PC-9 (cell line): ENCODE results near the gene SPAG9. TPM values are rescaled to one million over a fixed set of nuclear protein-coding genes. Genes with fewer than 3 reads are reported as not detected.

Experiments used
- BruUV-seq: library from RNA; stranded (reverse); fragments of 400-500 nt; replicated peaks from 2 replicates; lab custom pipeline; 2021; lab: Mats Ljungman, UMichigan
- CTCF ChIA-PET: fragments of 300-600 bp; sonication (Branson Sonifier 250); formaldehyde crosslinking; loops from one replicate; lab custom pipeline; 2022; ENCODE audit warnings: antibody characterized with exemption; lab: Charles Lee
- POLR2A ChIA-PET: fragments of 300-600 bp; sonication (Branson Sonifier 250); formaldehyde crosslinking; loops from one replicate; lab custom pipeline; 2022; ENCODE audit warnings: antibody characterized with exemption; ENCODE audit not compliant: unreplicated experiment; lab: Charles Lee
- DNase-seq, 2 experiments: peaks; one replicate each; pipeline versions ENCODE4 v3.0.0 to v3.0.0-alpha.2; 2015 to 2022; ENCODE audit warnings: mixed read lengths in 1 of 2
- H2AFZ ChIP-seq: fragments of 200-600 bp; sonication (generic); 2 replicates; pipeline ENCODE4 v1.8.1; 2017; ENCODE audit warnings: antibody characterized with exemption
- H3F3A ChIP-seq: fragments of 200-600 bp; sonication (generic); 2 replicates; pipeline ENCODE4 v1.8.1; 2017; ENCODE audit warnings: antibody characterized with exemption, mild to moderate bottlenecking, low read depth; ENCODE audit not compliant: insufficient read depth
- H3K27ac ChIP-seq: fragments of 200-600 bp; sonication (generic); 2 replicates; pipeline ENCODE4 v1.6.1; 2016; ENCODE audit warnings: mixed run types
- H3K27me3 ChIP-seq: fragments of 200-600 bp; sonication (generic); 2 replicates; pipeline ENCODE4 v1.6.1; 2016; ENCODE audit warnings: low read depth, mixed run types; ENCODE audit not compliant: insufficient read depth
- H3K36me3 ChIP-seq: fragments of 200-600 bp; sonication (generic); 2 replicates; pipeline ENCODE4 v1.6.1; 2016; ENCODE audit warnings: low read depth, mixed run types
- H3K4me1 ChIP-seq: fragments of 200-600 bp; sonication (generic); replicated peaks from 2 replicates; pipeline ENCODE4 v1.6.1; 2016; ENCODE audit warnings: mixed run types; ENCODE audit not compliant: insufficient read depth
- H3K4me2 ChIP-seq: fragments of 200-600 bp; sonication (generic); 2 replicates; pipeline ENCODE4 v1.6.1; 2017; ENCODE audit warnings: mixed run types
- H3K4me3 ChIP-seq: fragments of 200-600 bp; sonication (generic); 2 replicates; pipeline ENCODE4 v1.6.1; 2016; ENCODE audit warnings: mixed run types
- H3K79me2 ChIP-seq: fragments of 200-600 bp; sonication (generic); 2 replicates; pipeline ENCODE4 v1.6.1; 2017; ENCODE audit warnings: low read depth, mixed run types
- H3K9me2 ChIP-seq: fragments of 200-600 bp; sonication (generic); 2 replicates; pipeline ENCODE4 v1.8.1; 2017; ENCODE audit warnings: mild to moderate bottlenecking; ENCODE audit not compliant: insufficient read depth
- H3K9me3 ChIP-seq: fragments of 200-600 bp; sonication (generic); 2 replicates; pipeline ENCODE4 v1.8.1; 2016; ENCODE audit warnings: low read depth; ENCODE audit not compliant: insufficient read depth
- H4K20me1 ChIP-seq: fragments of 200-600 bp; sonication (generic); 2 replicates; pipeline ENCODE4 v1.8.1; 2017; ENCODE audit not compliant: insufficient read depth
- EZH2 ChIP-seq: fragments of 200-600 bp; sonication (generic); IDR thresholded peaks from 2 replicates; pipeline ENCODE4 v1.8.0; 2017; ENCODE audit warnings: antibody characterized with exemption, low read depth
- intact Hi-C: fragments of 100-400 bp; cut with micrococcal nuclease; formaldehyde crosslinking; loops from one replicate; pipeline ENCODE4 v1.10.0; 2022; ENCODE audit not compliant: unreplicated experiment
- total RNA-seq: library from RNA; stranded (reverse); gene quantifications from 2 replicates; pipeline ENCODE4 v1.2.3, GENCODE V29; 2021
- TF ChIP-seq, protein P1 (sequence below): fragments of 200-600 bp; sonication (generic); conservative IDR thresholded peaks from 2 replicates; pipeline ENCODE4 v1.6.1; 2017; ENCODE audit warnings: mixed run types, antibody characterized with exemption, mild to moderate bottlenecking, moderate library complexity

Gene SPAG9
- total RNA-seq, 1 experiment from 2014 or later: 51.8 TPM

DNA sequence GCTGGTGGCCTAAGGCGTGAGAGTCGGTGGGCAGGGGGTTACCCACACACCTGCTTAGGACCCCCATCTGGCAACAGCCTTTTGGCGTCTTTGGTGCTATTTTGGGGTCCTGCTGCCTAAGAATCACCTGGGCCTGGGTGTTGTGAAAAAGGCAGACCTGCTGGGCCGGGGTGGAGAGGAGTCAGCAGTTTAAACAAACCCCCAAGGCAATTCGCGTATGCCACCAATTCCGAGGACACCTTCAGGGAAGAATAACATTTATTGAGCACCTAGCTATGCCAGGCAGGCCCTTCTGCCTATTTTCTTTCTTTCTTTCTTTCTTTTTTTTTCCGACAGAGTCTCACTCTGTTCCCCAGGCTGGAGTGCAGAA, 200.6 kb downstream of the SPAG9 start:
- Histone ChIP-seq H3K4me3 (no peak overlapping the region; the same call in 1 of the 2 replicates), H3K27ac (peak overlapping the region; percentile 63), H3K9me2 (no peaks in the 10 kb centered on the region), H3K4me1 (peaks cover 93% of the 10 kb centered on the region), H4K20me1 (no peaks in the 10 kb centered on the region), H3K79me2 (no peaks in the 10 kb centered on the region), H3K27me3 (no peaks in the 10 kb centered on the region), H3K9me3 (no peaks in the 10 kb centered on the region), H3F3A (peaks cover 38% of the 10 kb centered on the region), H3K36me3 (no peaks in the 10 kb centered on the region), H2AFZ (peak overlapping the region; percentile 59; the same call in 1 of the 2 replicates), H3K4me2 (peak overlapping the region; percentile 79)
- DNase-seq: peak in 1 of 2 experiments; percentile 79
- TF ChIP-seq, protein P1, sequence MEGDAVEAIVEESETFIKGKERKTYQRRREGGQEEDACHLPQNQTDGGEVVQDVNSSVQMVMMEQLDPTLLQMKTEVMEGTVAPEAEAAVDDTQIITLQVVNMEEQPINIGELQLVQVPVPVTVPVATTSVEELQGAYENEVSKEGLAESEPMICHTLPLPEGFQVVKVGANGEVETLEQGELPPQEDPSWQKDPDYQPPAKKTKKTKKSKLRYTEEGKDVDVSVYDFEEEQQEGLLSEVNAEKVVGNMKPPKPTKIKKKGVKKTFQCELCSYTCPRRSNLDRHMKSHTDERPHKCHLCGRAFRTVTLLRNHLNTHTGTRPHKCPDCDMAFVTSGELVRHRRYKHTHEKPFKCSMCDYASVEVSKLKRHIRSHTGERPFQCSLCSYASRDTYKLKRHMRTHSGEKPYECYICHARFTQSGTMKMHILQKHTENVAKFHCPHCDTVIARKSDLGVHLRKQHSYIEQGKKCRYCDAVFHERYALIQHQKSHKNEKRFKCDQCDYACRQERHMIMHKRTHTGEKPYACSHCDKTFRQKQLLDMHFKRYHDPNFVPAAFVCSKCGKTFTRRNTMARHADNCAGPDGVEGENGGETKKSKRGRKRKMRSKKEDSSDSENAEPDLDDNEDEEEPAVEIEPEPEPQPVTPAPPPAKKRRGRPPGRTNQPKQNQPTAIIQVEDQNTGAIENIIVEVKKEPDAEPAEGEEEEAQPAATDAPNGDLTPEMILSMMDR: no peak
- no peak for TF ChIP-seq EZH2
- CTCF ChIA-PET: no interaction called here
- intact Hi-C loops: no loop called here
- BruUV-seq: no TSS peak
- POLR2A ChIA-PET: interaction anchor here (0.6 to 0.7 kb wide), 2 partner anchors 53 to 200 kb away, joined by 4 read pairs; partner anchors contain the start of gene LUC7L3

DNA sequence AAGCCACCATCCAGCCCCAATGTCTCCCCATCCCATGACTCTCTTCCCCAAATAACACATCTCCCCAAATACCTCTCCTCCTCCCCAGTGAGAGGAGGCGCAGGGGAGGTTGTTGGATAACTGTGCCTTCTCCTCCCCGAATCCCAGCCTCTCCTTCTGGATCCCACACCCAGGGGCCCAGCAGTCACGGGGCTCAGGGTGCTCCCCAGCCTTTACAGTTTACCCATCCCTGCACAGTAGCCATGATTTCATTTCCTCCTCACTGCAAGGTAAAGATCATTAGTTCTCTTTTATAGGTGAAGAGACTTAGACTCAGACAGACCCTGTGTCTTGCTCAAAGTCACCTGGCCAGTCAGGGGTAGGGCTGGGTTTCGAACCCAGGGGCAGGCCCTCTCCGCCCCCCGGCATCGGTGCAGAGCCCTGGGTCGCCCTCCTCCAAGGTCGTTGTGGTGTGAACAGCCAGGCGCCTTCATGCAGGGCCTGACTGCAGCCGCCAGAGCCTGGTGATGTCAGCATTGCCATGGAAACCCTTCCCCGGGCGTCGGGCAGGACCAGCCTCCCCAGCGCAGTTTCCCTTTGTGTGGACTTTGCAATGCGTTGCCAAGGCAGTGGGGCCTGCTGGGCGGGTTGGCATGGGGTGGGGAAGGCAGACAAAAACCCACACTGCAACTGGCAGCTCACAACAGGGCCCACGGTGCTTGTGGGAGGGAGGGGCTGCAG, 201.2 kb downstream of the SPAG9 start:
- H3K27me3 ChIP-seq: no peaks in the 10 kb centered on the region
- peak; percentile 95 for DNase-seq
- TF ChIP-seq EZH2: no peak
- TF ChIP-seq, protein P1: no peak
- H3K4me3 ChIP-seq: no peak overlapping the region; the same call in 1 of the 2 replicates
- intact Hi-C loops: loop anchor here (1.0 to 2.0 kb wide), 3 partner anchors 15 to 52 kb away; no protein-coding TSS in a partner anchor
- H3K9me2 ChIP-seq: no peaks in the 10 kb centered on the region
- no peaks in the 10 kb centered on the region for H3K36me3 ChIP-seq
- peak overlapping the region; percentile 63 for H3K27ac ChIP-seq
- H3K4me1 ChIP-seq: peaks cover 93% of the 10 kb centered on the region
- peaks cover 40% of the 10 kb centered on the region for H3F3A ChIP-seq
- no peaks in the 10 kb centered on the region for H3K79me2 ChIP-seq
- ChIA-PET POLR2A (interaction anchor here (0.6 to 0.7 kb wide), 2 partner anchors 52 to 200 kb away, joined by 4 read pairs; partner anchors contain the start of gene LUC7L3), CTCF (no interaction called here)
- no peaks in the 10 kb centered on the region for H3K9me3 ChIP-seq
- no peaks in the 10 kb centered on the region for H4K20me1 ChIP-seq
- H2AFZ ChIP-seq: peak overlapping the region; percentile 59; the same call in 1 of the 2 replicates
- H3K4me2 ChIP-seq: peak overlapping the region; percentile 79
- BruUV-seq: no TSS peak

- Histone ChIP-seq H3K4me3 (no peak overlapping the region), H3K4me1 (peaks cover 90% of the 10 kb centered on the region), H3F3A (peaks cover 40% of the 10 kb centered on the region), H3K36me3 (no peaks in the 10 kb centered on the region), H3K27me3 (no peaks in the 10 kb centered on the region), H3K9me3 (no peaks in the 10 kb centered on the region), H3K79me2 (no peaks in the 10 kb centered on the region), H3K9me2 (no peaks in the 10 kb centered on the region), H3K4me2 (peak overlapping the region; percentile 79), H3K27ac (no peak overlapping the region), H4K20me1 (no peaks in the 10 kb centered on the region), H2AFZ (no peak overlapping the region)
- ChIA-PET POLR2A (no interaction called here), CTCF (no interaction called here)
- no peak for TF ChIP-seq EZH2
- TF ChIP-seq, protein P1: no peak
- intact Hi-C loops: loop anchor here (1.0 to 2.0 kb wide), 3 partner anchors 14 to 52 kb away; no protein-coding TSS in a partner anchor
- no peak for DNase-seq
- BruUV-seq: no TSS peak
These were observed 201.8 kb downstream of the SPAG9 start for GRCh38 chr17:50918933-50919296.
